NCI-H82 (cell line): ENCODE data around the gene YOD1.
"Not testable (repeated sequence)": the region's sequence is repeated elsewhere in the genome, so short reads cannot be mapped to it uniquely, and the experiment has no call there.

Source experiments
- DNase-seq: peaks from one replicate; lab custom pipeline; 2025; lab: John Stamatoyannopoulos, UW

YOD1 gene

DNA sequence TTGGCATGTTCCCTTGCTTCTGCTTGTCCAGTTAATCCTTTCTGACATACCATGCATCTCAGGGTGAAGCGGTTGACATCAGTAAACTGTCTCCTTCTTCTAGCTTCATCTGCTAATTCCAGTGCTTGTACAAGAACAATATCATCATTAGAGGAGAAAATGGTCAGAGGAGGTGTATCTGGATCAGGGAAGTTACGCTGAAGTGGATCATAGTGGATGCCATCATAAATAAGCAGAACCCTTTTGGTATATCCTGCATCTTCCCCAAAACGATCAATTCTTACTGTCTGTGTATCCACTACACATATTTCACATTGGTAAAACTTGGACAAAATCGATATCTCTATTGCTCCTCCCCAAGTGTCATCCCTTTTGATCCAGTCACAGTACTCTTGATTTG lies 2.0 kb downstream of the YOD1 start:
- DNase-seq = no peak

DNA sequence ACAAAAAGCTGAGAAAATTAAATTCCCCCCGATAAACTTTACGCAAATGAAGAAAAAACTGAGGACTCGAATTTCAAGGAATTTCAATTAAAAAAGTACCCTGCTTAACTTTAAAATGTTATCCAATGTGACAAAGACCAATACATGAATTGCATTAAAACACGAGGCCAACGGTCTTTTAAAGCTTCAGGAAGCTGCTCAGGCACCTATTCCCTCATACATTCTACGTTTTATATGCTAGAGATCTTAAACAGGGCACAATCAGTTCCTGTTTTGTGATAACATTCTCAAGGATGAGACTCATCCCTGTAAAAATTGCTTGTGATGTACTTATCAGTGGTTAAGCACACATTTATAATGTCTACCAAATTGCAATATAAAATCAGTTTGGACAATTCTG lies 3.0 kb downstream of the YOD1 start:
- no peak for DNase-seq

DNA sequence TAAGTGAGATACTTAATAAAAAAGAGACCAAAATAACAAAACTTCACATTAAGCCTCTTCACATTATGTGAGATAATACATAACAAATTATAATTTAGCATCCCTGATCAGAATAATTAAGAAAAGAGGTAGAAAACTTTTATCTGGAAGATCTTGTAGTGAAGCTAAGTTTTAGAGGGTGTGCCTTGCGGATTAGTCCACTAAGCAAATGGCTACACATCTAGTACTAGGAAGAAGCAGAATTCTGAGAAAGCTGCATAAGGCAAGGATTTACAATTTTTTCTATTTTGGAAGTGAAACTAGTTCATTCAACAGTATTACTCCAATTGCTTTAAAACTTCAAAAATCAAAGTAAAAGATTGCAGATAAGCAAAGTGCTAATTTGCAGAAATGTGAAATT lies 3.5 kb downstream of the YOD1 start:
- no peak for DNase-seq

DNA sequence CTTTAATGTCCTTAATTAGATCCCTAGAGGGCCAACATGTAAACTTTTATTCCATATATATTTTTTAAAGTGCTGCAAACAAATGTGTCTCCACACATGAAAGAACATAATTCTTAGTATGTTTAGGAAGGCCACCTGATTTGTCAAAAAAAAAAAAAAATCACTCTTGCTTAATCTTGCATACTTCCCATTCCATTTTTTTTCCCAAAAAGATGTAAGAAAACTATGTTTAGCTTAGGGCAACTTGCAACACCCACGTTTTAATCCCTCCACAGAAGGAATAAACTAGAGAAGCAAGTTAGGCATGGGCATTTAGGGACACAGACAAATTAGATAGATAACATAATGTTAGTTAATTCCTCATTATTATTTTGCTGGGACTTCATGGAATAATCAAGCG lies 5.6 kb downstream of the YOD1 start:
- no peak for DNase-seq

DNA sequence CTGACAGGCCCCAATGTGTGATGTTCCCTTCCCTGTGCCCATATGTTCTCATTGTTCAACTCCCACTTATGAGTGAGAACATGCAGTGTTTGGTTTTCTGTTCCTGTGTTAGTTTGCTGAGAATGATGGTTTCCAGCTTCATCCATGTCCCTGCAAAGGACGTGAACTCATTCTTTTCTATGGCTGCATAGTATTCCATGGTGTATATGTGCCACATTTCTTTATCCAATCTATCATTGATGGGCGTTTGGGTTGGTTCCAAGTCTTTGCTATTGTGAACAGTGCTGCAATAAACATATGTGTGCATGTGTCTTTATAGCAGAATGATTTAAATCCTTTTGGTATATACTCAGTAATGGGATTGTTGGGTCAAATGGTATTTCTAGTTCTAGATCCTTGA lies 9.6 kb downstream of the YOD1 start:
- DNase-seq = not testable (repeated sequence)

GRCh38 chr1:207040181-207040533 lies 10.9 kb downstream of the YOD1 start:
- no peak for DNase-seq

DNA sequence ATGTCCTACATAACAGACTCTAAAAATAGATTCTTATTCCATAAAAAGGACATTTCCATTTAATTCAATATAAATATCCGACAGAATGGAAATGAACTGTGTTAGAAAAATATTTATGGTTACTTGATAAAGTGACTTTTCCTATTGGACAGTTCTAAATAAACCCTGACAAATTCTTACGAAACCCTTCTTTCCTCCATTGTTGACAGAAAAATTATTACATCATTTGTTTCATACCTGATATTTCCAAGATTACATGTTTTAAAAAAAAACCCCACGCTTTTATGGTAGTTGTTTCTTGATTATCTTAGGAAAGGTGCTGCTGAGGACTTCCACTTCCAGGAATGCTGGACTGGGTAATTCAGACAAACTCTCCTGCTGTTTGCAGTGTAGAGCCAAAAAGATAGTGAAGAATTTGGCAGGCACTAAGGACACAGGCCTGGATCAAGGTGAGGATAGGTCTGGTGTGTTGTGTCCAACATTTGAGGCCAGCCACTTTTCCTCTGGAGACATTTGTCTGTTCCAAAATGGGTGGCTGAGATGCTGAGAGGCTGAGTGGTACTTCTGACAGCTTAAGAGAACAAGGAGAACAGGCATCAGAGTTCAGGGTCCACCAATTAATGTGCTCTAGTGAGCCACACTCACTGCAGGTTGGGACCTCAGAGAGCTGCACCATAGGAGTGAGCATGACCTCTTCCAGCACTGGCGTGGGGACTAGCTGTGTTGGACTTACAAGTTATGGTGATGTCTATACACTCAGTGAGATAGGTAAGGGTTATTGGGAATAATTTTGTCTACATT lies 11.4 kb downstream of the YOD1 start:
- DNase-seq = no peak

DNA sequence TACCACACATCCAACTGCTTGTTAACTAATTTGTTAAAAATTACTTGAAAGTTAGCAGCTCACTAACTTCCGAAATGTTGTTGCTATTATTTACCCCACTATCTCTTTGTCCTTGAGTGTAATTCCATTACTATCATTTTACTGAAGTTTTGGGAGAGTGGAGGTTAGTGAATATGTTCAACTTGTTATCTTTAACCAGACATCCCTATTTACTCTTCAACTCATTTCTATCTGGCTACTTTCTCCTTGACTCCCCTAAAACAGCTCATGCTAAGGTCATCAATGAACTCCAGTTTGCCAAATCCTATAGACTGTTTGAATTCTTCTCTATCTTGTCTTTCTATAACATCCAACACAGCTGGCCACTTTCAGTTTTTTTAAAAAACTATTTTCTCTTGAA lies 14.1 kb downstream of the YOD1 start:
- DNase-seq = no peak

- no peak for DNase-seq
Measured at GRCh38 chr1:207035877-207036551, 15.0 kb downstream of the YOD1 start.

GRCh38 chr1:207034998-207035397 lies 16.0 kb downstream of the YOD1 start:
- no peak for DNase-seq

- no peak for DNase-seq
Measured at GRCh38 chr1:207034208-207034607, 16.8 kb downstream of the YOD1 start.

GRCh38 chr1:207033302-207033701 lies 17.7 kb downstream of the YOD1 start:
- no peak for DNase-seq

- DNase-seq = peak; percentile 53
Measured at GRCh38 chr1:207032528-207033017, 18.4 kb downstream of the YOD1 start, which contains the start of gene C1orf116. Gene C1orf116, minus strand, starts transcription at chr1:207032756. Its CDS starts 5,158 bp downstream, at chr1:207027598.

- DNase-seq = no peak
Measured at GRCh38 chr1:207031632-207032264, 19.3 kb downstream of the YOD1 start.

DNA sequence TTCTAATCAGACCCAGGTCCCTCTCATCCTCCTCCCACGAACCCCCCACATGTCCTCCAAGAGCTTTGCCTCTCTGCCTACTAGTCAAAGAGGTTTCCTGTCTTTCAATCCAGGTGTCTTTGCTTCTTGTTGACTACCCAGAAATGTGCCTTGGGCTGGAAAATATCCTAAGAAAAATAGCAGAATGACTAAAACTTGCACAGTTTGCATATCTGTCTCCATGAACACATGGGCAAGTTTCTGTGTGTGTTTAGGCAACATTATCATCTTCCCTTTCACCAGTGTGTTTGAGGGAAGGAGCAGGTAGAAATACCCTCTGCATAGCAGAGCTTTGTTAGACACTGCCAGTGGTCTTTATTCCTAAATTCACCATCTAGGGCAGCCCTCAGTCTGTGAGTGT lies 20.0 kb downstream of the YOD1 start:
- no peak for DNase-seq

- DNase-seq = no peak
Measured at GRCh38 chr1:207030522-207031009, 20.4 kb downstream of the YOD1 start.

DNA sequence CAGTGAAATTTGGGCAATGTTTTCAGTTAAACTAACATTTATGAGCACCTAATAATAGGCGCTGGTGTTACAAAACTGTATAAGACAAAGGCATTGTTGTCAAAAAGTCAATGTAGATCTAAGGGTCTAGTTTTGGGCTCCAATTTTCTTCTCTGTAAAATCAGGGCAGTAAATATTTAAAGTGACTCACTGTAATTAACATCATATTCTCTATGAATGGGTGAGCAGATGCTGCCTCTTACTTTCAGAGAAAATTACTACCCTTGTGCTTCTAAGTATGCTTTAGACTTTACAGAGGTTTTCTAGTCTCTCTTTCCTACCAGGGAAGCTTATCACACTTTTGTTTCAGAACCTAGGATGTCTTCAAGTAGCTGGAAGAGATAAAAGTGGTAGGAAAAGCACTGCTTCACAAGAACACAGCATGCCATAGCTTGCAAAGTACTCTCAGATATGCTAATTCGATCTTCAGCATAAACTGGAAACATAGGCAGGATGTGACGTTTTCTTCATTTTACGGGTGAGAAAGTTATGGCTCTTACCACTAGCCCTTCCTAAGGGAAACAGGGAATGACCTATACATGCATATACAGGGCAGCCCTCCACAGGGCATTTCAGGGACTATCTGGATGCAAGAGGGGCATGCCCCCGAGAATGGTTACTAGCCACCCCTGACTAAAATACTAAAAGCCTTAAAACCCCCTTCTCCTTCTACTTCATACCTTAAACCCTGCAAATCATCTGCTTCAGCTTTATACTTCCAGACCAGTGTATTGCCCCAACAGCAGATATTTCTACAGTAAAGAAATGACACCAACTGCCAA lies 21.1 kb downstream of the YOD1 start:
- no peak for DNase-seq

GRCh38 chr1:207028884-207029650 lies 21.9 kb downstream of the YOD1 start:
- DNase-seq = no peak

GRCh38 chr1:207027921-207028320 lies 23.1 kb downstream of the YOD1 start:
- no peak for DNase-seq

DNA sequence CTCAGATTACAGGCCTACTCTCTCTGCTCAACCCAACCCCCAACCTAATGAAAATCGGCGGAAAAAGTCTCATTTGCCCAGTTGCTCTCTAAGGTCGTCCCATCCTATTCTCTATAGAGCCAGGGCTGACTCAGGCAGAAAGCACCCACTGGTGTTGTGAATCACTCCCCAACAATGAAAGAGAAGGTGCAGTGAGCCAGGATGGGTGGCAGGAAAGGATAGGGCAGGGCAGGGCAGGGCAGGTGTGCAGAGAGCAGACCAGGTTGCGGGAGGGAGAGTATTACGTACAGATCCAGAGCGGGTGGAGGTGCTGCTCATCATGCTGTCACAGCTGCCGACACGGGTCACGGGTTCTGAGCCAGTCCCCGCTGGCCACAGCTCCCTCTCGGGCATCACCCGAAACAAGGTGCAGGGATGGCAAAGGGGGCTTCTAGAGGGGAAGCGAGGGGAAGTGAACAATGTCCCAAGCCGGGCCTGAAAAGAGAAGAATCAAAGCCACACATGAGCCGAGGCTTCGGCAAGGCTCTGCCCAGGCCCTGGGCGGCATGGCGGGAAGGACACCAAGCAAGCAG lies 23.7 kb downstream of the YOD1 start:
- DNase-seq = no peak

DNA sequence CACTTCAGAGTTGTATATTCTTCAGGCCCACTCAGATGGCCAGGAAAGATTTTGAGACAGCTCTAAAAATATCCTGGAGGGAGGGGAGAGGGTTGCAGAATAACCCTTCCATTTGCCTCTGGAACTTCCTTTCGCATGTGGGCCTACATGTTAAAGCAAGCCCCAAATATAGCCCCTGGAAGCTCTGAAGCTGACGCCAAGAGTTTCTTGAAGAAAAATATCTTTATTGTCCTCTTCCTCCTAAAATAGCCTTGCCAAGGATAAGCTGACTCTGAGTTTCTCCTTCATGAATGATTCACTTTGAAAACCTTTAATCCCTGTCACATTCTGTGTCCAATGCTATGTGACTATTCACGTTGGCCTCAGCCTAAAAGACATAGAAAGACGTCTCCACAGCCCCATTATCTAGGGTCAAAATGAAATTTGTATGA lies 24.9 kb downstream of the YOD1 start:
- no peak for DNase-seq
